ENCODE measurements around the gene KCNJ5.

The KCNJ5 gene

DNA sequence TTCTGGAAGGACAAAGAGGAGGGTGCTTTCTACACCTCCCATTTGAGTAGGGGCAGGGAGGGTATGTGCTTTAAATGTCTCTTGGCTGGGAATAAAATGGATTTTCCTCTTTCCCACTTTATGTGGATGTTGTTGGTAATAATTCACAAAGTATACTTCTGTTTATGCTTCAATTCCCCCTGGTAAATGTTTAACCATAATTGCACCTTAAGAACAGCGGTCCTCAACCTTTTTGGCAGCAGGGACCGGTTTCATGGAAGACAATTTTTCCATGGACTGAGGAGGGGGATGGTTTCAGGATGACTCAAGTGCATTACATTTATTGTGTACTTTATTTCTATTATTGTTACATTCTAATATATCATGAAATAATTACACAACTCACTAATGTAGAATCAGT, 55.5 kb downstream of the KCNJ5 start:
- Histone ChIP-seq H3K9me3 (ENCODE audit: insufficient read depth, low read length) (no peaks in the 10 kb centered on the region), H3K4me1 (ENCODE audit: insufficient read depth, insufficient read length) (no peaks in the 10 kb centered on the region), H3K36me3 (ENCODE audit: insufficient read depth, insufficient read length, low read length) (no peaks in the 10 kb centered on the region), H3K27me3 (ENCODE audit: insufficient read depth, insufficient read length) (no peaks in the 10 kb centered on the region), H3K9ac (ENCODE audit: insufficient read length, low read depth) (no peak overlapping the region), H3K4me3 (ENCODE audit: insufficient read length, low read depth) (no peak overlapping the region)
- no peak for TF ChIP-seq ZNF274 (IDR thresholded peaks at IDR 0.05; ENCODE audit: low read depth, low read length)
- no peak for TF ChIP-seq YY1 (IDR thresholded peaks at IDR 0.05; ENCODE audit: insufficient read depth, insufficient read length)
- TF ChIP-seq SUZ12 (IDR thresholded peaks at IDR 0.05; ENCODE audit: extremely low read depth, insufficient read depth, insufficient read length): no peak
- no peak for DNase-seq (ENCODE audit: low read depth, low spot score)

- no peaks in the 10 kb centered on the region for H3K9me3 ChIP-seq (ENCODE audit: insufficient read depth, low read length)
- TF ChIP-seq SUZ12 (IDR thresholded peaks at IDR 0.05; ENCODE audit: extremely low read depth, insufficient read depth, insufficient read length) (no peak), YY1 (IDR thresholded peaks at IDR 0.05; ENCODE audit: insufficient read depth, insufficient read length) (no peak), ZNF274 (IDR thresholded peaks at IDR 0.05; ENCODE audit: low read depth, low read length) (no peak)
- no peak for DNase-seq (ENCODE audit: low read depth, low spot score)
Observed at GRCh38 chr11:128947773-128948172, 56.6 kb downstream of the KCNJ5 start.

DNA sequence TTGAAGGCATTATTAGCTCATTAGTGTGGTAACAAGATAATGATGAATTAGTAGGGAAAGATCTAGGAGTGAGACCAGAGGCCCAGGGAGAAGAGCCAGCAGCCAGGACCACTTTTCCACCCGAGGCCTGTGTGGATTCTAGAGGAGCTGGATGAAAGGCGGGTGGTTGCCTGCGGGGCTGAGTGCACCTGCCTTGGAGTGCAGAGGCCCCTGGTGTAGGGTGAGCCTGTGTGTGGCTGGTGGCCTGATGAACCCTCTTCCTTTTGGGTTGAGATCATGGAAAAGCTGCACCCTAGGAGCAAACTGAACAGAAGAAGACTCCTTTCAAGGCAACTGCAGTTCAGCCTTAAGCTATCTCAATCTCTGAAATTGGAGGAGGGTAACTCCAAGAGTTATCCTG, 57.4 kb downstream of the KCNJ5 start:
- no peak for TF ChIP-seq ZNF274 (IDR thresholded peaks at IDR 0.05; ENCODE audit: low read depth, low read length)
- H3K9ac ChIP-seq (ENCODE audit: insufficient read length, low read depth): no peak overlapping the region
- H3K27me3 ChIP-seq (ENCODE audit: insufficient read depth, insufficient read length): no peaks in the 10 kb centered on the region
- H3K9me3 ChIP-seq (ENCODE audit: insufficient read depth, low read length): no peaks in the 10 kb centered on the region
- H3K36me3 ChIP-seq (ENCODE audit: insufficient read depth, insufficient read length, low read length): no peaks in the 10 kb centered on the region
- no peak overlapping the region for H3K4me3 ChIP-seq (ENCODE audit: insufficient read length, low read depth)
- H3K4me1 ChIP-seq (ENCODE audit: insufficient read depth, insufficient read length): no peaks in the 10 kb centered on the region
- no peak for DNase-seq (ENCODE audit: low read depth, low spot score)

More at GRCh38 chr11:128947773-128948172, 56.6 kb downstream of the KCNJ5 start:
- no peaks in the 10 kb centered on the region for H3K4me1 ChIP-seq (ENCODE audit: insufficient read depth, insufficient read length)
- H3K36me3 ChIP-seq (ENCODE audit: insufficient read depth, insufficient read length, low read length): no peaks in the 10 kb centered on the region
- H3K27me3 ChIP-seq (ENCODE audit: insufficient read depth, insufficient read length): no peaks in the 10 kb centered on the region
- H3K9ac ChIP-seq (ENCODE audit: insufficient read length, low read depth): no peak overlapping the region
- H3K4me3 ChIP-seq (ENCODE audit: insufficient read length, low read depth): no peak overlapping the region

GRCh38 chr11:128949791-128950454, 58.8 kb downstream of the KCNJ5 start:
- no peak for DNase-seq (ENCODE audit: low read depth, low spot score)
- Histone ChIP-seq H3K4me3 (ENCODE audit: insufficient read length, low read depth) (no peak overlapping the region), H3K4me1 (ENCODE audit: insufficient read depth, insufficient read length) (no peaks in the 10 kb centered on the region), H3K9ac (ENCODE audit: insufficient read length, low read depth) (no peak overlapping the region), H3K9me3 (ENCODE audit: insufficient read depth, low read length) (no peaks in the 10 kb centered on the region), H3K36me3 (ENCODE audit: insufficient read depth, insufficient read length, low read length) (no peaks in the 10 kb centered on the region), H3K27me3 (ENCODE audit: insufficient read depth, insufficient read length) (no peaks in the 10 kb centered on the region)
- no peak for TF ChIP-seq SUZ12 (IDR thresholded peaks at IDR 0.05; ENCODE audit: extremely low read depth, insufficient read depth, insufficient read length)
- TF ChIP-seq YY1 (IDR thresholded peaks at IDR 0.05; ENCODE audit: insufficient read depth, insufficient read length): no peak
- TF ChIP-seq ZNF274 (IDR thresholded peaks at IDR 0.05; ENCODE audit: low read depth, low read length): no peak

GRCh38 chr11:128953151-128953550, 62.0 kb downstream of the KCNJ5 start:
- no peaks in the 10 kb centered on the region for H3K9me3 ChIP-seq (ENCODE audit: insufficient read depth, low read length)
- no peak for TF ChIP-seq YY1 (IDR thresholded peaks at IDR 0.05; ENCODE audit: insufficient read depth, insufficient read length)
- no peak for TF ChIP-seq ZNF274 (IDR thresholded peaks at IDR 0.05; ENCODE audit: low read depth, low read length)
- TF ChIP-seq SUZ12 (IDR thresholded peaks at IDR 0.05; ENCODE audit: extremely low read depth, insufficient read depth, insufficient read length): no peak
- H3K27me3 ChIP-seq (ENCODE audit: insufficient read depth, insufficient read length): no peaks in the 10 kb centered on the region

DNA sequence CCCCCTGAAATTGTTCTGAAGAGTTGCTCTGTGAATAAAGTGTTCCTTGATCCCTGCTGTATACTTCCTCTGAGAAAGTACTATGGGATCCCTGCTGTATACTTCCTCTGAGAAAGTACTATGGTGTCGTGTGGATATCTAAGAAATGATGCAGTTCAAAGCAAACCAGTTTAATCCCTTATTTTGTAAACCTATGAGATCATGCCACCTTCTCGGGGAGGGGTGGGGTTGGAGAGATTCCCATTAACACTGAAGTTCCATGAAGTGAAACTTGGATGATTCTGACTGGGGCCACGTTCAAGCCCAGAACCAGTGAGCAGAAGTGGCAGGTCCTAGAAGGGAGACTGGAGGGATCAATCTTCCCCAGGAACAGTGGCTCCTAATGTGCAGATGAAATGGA, 64.5 kb downstream of the KCNJ5 start:
- Histone ChIP-seq H3K27me3 (ENCODE audit: insufficient read depth, insufficient read length) (no peaks in the 10 kb centered on the region), H3K4me3 (ENCODE audit: insufficient read length, low read depth) (no peak overlapping the region), H3K9me3 (ENCODE audit: insufficient read depth, low read length) (no peaks in the 10 kb centered on the region), H3K4me1 (ENCODE audit: insufficient read depth, insufficient read length) (no peaks in the 10 kb centered on the region), H3K9ac (ENCODE audit: insufficient read length, low read depth) (no peak overlapping the region), H3K36me3 (ENCODE audit: insufficient read depth, insufficient read length, low read length) (no peaks in the 10 kb centered on the region)
- DNase-seq (ENCODE audit: low read depth, low spot score): no peak
- TF ChIP-seq ZNF274 (IDR thresholded peaks at IDR 0.05; ENCODE audit: low read depth, low read length) (no peak), SUZ12 (IDR thresholded peaks at IDR 0.05; ENCODE audit: extremely low read depth, insufficient read depth, insufficient read length) (no peak), YY1 (IDR thresholded peaks at IDR 0.05; ENCODE audit: insufficient read depth, insufficient read length) (no peak)

More at GRCh38 chr11:128953151-128953550, 62.0 kb downstream of the KCNJ5 start:
- no peaks in the 10 kb centered on the region for H3K36me3 ChIP-seq (ENCODE audit: insufficient read depth, insufficient read length, low read length)
- no peaks in the 10 kb centered on the region for H3K4me1 ChIP-seq (ENCODE audit: insufficient read depth, insufficient read length)
- no peak for DNase-seq (ENCODE audit: low read depth, low spot score)
- no peak overlapping the region for H3K9ac ChIP-seq (ENCODE audit: insufficient read length, low read depth)
- H3K4me3 ChIP-seq (ENCODE audit: insufficient read length, low read depth): no peak overlapping the region

- H3K27me3 ChIP-seq (ENCODE audit: insufficient read depth, insufficient read length): no peaks in the 10 kb centered on the region
- no peak overlapping the region for H3K4me3 ChIP-seq (ENCODE audit: insufficient read length, low read depth)
- peak; percentile 60 for DNase-seq (ENCODE audit: low read depth, low spot score)
- no peaks in the 10 kb centered on the region for H3K9me3 ChIP-seq (ENCODE audit: insufficient read depth, low read length)
- no peaks in the 10 kb centered on the region for H3K4me1 ChIP-seq (ENCODE audit: insufficient read depth, insufficient read length)
- TF ChIP-seq ZNF274 (IDR thresholded peaks at IDR 0.05; ENCODE audit: low read depth, low read length) (no peak), SUZ12 (IDR thresholded peaks at IDR 0.05; ENCODE audit: extremely low read depth, insufficient read depth, insufficient read length) (no peak), YY1 (IDR thresholded peaks at IDR 0.05; ENCODE audit: insufficient read depth, insufficient read length) (no peak)
- no peak overlapping the region for H3K9ac ChIP-seq (ENCODE audit: insufficient read length, low read depth)
- no peaks in the 10 kb centered on the region for H3K36me3 ChIP-seq (ENCODE audit: insufficient read depth, insufficient read length, low read length)
Observed at GRCh38 chr11:128956401-128957201, 65.4 kb downstream of the KCNJ5 start.

Data from NT2/D1 (cell line).